H1 (cell line): ENCODE results near the gene DHH. TPM values are rescaled to one million over a fixed set of nuclear protein-coding genes. Genes with fewer than 3 reads are reported as not detected.

Experiments
- CTCF ChIA-PET: fragments of 300-600 bp; sonication (Branson Sonifier 250); formaldehyde crosslinking; loops from one replicate; lab custom pipeline; 2021; ENCODE audit not compliant: partially characterized antibody; lab: Charles Lee
- POLR2A ChIA-PET: fragments of 300-600 bp; sonication (Branson Sonifier 250); formaldehyde crosslinking; loops from one replicate; lab custom pipeline; 2021; ENCODE audit warnings: inconsistent platforms; ENCODE audit not compliant: partially characterized antibody; lab: Charles Lee
- DNase-seq, 2 experiments: peaks; one replicate each; pipeline versions ENCODE4 v3.0.0 to v3.0.0-alpha.2; 2010 to 2022; ENCODE audit warnings: low spot score in 2 of 2, low read depth in 1 of 2, mixed read lengths in 1 of 2
- FAIRE-seq: peaks from 2 replicates; lab custom pipeline; 2011; peaks lifted over from hg19 to GRCh38; lab: Jason Lieb, UNC
- H2AFZ ChIP-seq: 2 replicates; pipeline ENCODE4 v1.8.1; 2012; ENCODE audit warnings: low read length, inconsistent platforms
- H2AK5ac ChIP-seq: 2 replicates; pipeline ENCODE4 v1.6.1; 2013; ENCODE audit warnings: low read depth, low read length
- H2BK120ac ChIP-seq: replicated peaks from 2 replicates; pipeline ENCODE3; 2013; ENCODE audit warnings: low read depth, low read length, inconsistent platforms
- H2BK12ac ChIP-seq: 2 replicates; pipeline ENCODE4 v1.6.1; 2013; ENCODE audit warnings: low read depth, low read length
- H2BK15ac ChIP-seq: 2 replicates; pipeline ENCODE4 v1.6.1; 2013; ENCODE audit warnings: low read length
- H2BK20ac ChIP-seq: 2 replicates; pipeline ENCODE4 v1.6.1; 2013; ENCODE audit warnings: low read length
- H2BK5ac ChIP-seq: 2 replicates; pipeline ENCODE4 v1.6.1; 2013; ENCODE audit warnings: low read depth, low read length
- H3K14ac ChIP-seq: 2 replicates; pipeline ENCODE4 v1.6.1; 2013; ENCODE audit warnings: inconsistent platforms; ENCODE audit not compliant: insufficient read length
- H3K18ac ChIP-seq: 2 replicates; pipeline ENCODE4 v1.6.1; 2013; ENCODE audit warnings: low read length; ENCODE audit errors: extremely low read depth
- H3K23ac ChIP-seq: 2 replicates; pipeline ENCODE4 v1.6.1; 2013; ENCODE audit warnings: inconsistent platforms; ENCODE audit not compliant: insufficient read length
- H3K23me2 ChIP-seq: 2 replicates; pipeline ENCODE4 v1.6.1; 2013; ENCODE audit warnings: low read depth, low read length
- H3K27ac ChIP-seq: 2 replicates; pipeline ENCODE4 v1.6.1; 2011; ENCODE audit warnings: low read depth, low read length, inconsistent platforms
- H3K27me3 ChIP-seq, 4 experiments: replicated peaks in 1 of 4; 1 replicate in 1 of 4; 2 replicates in 3 of 4; pipeline versions ENCODE4 v1.6.1 to v1.8.1; 2011 to 2013; ENCODE audit warnings: low read length in 3 of 4, mild to moderate bottlenecking in 3 of 4, inconsistent platforms in 2 of 4, mixed read lengths in 2 of 4, moderate library complexity in 1 of 4; ENCODE audit not compliant: control insufficient read depth in 3 of 4, insufficient read depth in 3 of 4; ENCODE audit errors: extremely low read depth in 1 of 4
- H3K36me3 ChIP-seq, 4 experiments: 2 replicates each; pipeline versions ENCODE4 v1.6.1 to v1.8.1; 2011 to 2013; ENCODE audit warnings: mild to moderate bottlenecking in 4 of 4, low read length in 3 of 4, moderate library complexity in 2 of 4, control low read depth in 1 of 4, inconsistent platforms in 1 of 4; ENCODE audit not compliant: insufficient read depth in 4 of 4, control insufficient read depth in 2 of 4
- H3K4ac ChIP-seq: replicated peaks from 2 replicates; pipeline ENCODE3; 2013; ENCODE audit warnings: low read length, low read depth, mixed read lengths, inconsistent platforms; ENCODE audit not compliant: insufficient read length
- H3K4me1 ChIP-seq, 4 experiments: replicated peaks in 1 of 4; 1 replicate in 1 of 4; 2 replicates in 3 of 4; pipeline versions ENCODE4 v1.6.1 to v1.8.1; 2011 to 2013; ENCODE audit warnings: low read length in 3 of 4, inconsistent platforms in 2 of 4, mixed read lengths in 1 of 4; ENCODE audit not compliant: insufficient read depth in 4 of 4, control insufficient read depth in 3 of 4
- H3K4me2 ChIP-seq, 2 experiments: 2 replicates each; pipeline versions ENCODE4 v1.6.1 to v1.8.1; 2011 to 2013; ENCODE audit warnings: low read depth in 2 of 2, low read length in 2 of 2, control low read depth in 1 of 2, inconsistent platforms in 1 of 2, mild to moderate bottlenecking in 1 of 2; ENCODE audit not compliant: insufficient read depth in 1 of 2
- H3K4me3 ChIP-seq, 4 experiments: fragments of 200-600, 300-600 bp in 1 of 4; sonication (generic), shearing (Covaris generic), sonication (Bioruptor Twin) in 1 of 4; 2 replicates each; pipeline versions ENCODE4 v1.5.1 to v1.8.1; 2011 to 2016; ENCODE audit warnings: low read length in 4 of 4, low read depth in 3 of 4, control low read depth in 2 of 4, inconsistent platforms in 2 of 4, mild to moderate bottlenecking in 2 of 4, mixed read lengths in 1 of 4, moderate library complexity in 1 of 4; ENCODE audit not compliant: insufficient read depth in 2 of 4; ENCODE audit errors: extremely low read depth in 1 of 4
- H3K56ac ChIP-seq: replicated peaks from 2 replicates; pipeline ENCODE3; 2013; ENCODE audit warnings: low read depth, mild to moderate bottlenecking, mixed read lengths, low read length, inconsistent platforms; ENCODE audit not compliant: insufficient read length
- H3K79me1 ChIP-seq: 2 replicates; pipeline ENCODE4 v1.6.1; 2013; ENCODE audit warnings: low read depth, low read length, control low read depth
- H3K79me2 ChIP-seq, 2 experiments: 2 replicates each; pipeline versions ENCODE4 v1.6.1 to v1.8.1; 2012 to 2013; ENCODE audit warnings: low read length in 2 of 2, mild to moderate bottlenecking in 2 of 2, inconsistent platforms in 1 of 2; ENCODE audit not compliant: insufficient read depth in 2 of 2, control insufficient read depth in 1 of 2
- H3K9ac ChIP-seq, 4 experiments: replicated peaks in 1 of 4; 1 replicate in 1 of 4; 2 replicates in 3 of 4; pipeline versions ENCODE4 v1.6.1 to v1.8.1; 2011 to 2013; ENCODE audit warnings: low read depth in 3 of 4, low read length in 3 of 4, control low read depth in 2 of 4, mild to moderate bottlenecking in 2 of 4, moderate library complexity in 2 of 4, inconsistent platforms in 1 of 4; ENCODE audit errors: extremely low read depth in 1 of 4
- H3K9me3 ChIP-seq, 2 experiments: 2 replicates each; pipeline versions ENCODE4 v1.6.1 to v1.8.1; 2012 to 2013; ENCODE audit warnings: mild to moderate bottlenecking in 2 of 2, moderate library complexity in 2 of 2, control low read depth in 1 of 2, inconsistent platforms in 1 of 2, low read depth in 1 of 2, low read length in 1 of 2, mixed read lengths in 1 of 2; ENCODE audit not compliant: insufficient read depth in 2 of 2
- H4K20me1 ChIP-seq, 2 experiments: replicated peaks in 1 of 2; 2 replicates each; pipeline versions ENCODE3 to v1.8.1; 2011 to 2013; ENCODE audit warnings: inconsistent platforms in 2 of 2, low read length in 2 of 2, mild to moderate bottlenecking in 1 of 2; ENCODE audit not compliant: insufficient read depth in 2 of 2, control insufficient read depth in 1 of 2
- H4K5ac ChIP-seq: 2 replicates; pipeline ENCODE4 v1.6.1; 2013; ENCODE audit warnings: low read length, low read depth, mixed read lengths, inconsistent platforms; ENCODE audit not compliant: insufficient read length
- H4K8ac ChIP-seq: 2 replicates; pipeline ENCODE4 v1.8.0; 2013; ENCODE audit warnings: mild to moderate bottlenecking, moderate library complexity, low read length, inconsistent platforms; ENCODE audit not compliant: insufficient read depth; ENCODE audit errors: extremely low read depth
- H4K91ac ChIP-seq: replicated peaks from 2 replicates; pipeline ENCODE3; 2013; ENCODE audit warnings: low read length, mixed read lengths, inconsistent platforms; ENCODE audit not compliant: insufficient read length
- WGBS, 2 experiments: shearing (Covaris generic) in 1 of 2; methylation state at CpG; one replicate each; pipeline versions ENCODE4 v1.1.6 to v1.1.7; 2013 to 2015; ENCODE audit warnings: low lambda C conversion rate in 2 of 2, mixed read lengths in 2 of 2, inconsistent platforms in 1 of 2, low coverage in 1 of 2, missing lambda C conversion rate in 1 of 2; ENCODE audit not compliant: insufficient replicate concordance in 2 of 2, insufficient coverage in 1 of 2, insufficient read length in 1 of 2; ENCODE audit errors: extremely low coverage in 1 of 2, missing lambda C conversion rate in 1 of 2; 5-methylcytosine and 5-hydroxymethylcytosine counted together
- polyA plus RNA-seq, 7 experiments: library from polyadenylated mRNA; depleted of rRNA in 3 of 7; stranded (reverse) in 5 of 7; unstranded in 2 of 7; fragments of >200 nt in 5 of 7; fragments of 200-250 nt in 2 of 7; gene quantifications; 1 replicate in 5 of 7; 2 replicates in 1 of 7; 4 replicates in 1 of 7; pipeline versions ENCODE4 v1.2.1 to v1.2.3, GENCODE V29; 2011 to 2013; ENCODE audit warnings: missing spikeins in 2 of 7, mixed read lengths in 2 of 7
- total RNA-seq: library from RNA; stranded (reverse); fragmentation: NEBNext Ultra II Directional; extraction: Animal tissue kit (Norgen Biotek cat#: 25700); gene quantifications from 2 replicates; pipeline ENCODE4 v1.2.1, GENCODE V29; 2021

The DHH gene
- total and polyA plus RNA-seq, 2 of the 8 experiments (the other 6 are each of a cell fraction or from before 2014, with no cell fraction given) = 0.03 to 0.11 TPM

GRCh38 chr12:49138999-49139398, 44.4 kb upstream of the DHH start:
- Histone ChIP-seq H4K5ac (no peak overlapping the region), H2BK5ac (no peak overlapping the region), H2AFZ (no peak overlapping the region), H3K56ac (no peak overlapping the region), H3K4me3 (no peak overlapping the region), H3K4me2 (no peak overlapping the region), H4K91ac (no peak overlapping the region), H3K4ac (no peak overlapping the region), H4K20me1 (no peaks in the 10 kb centered on the region), H3K23me2 (no peaks in the 10 kb centered on the region), H4K8ac (no peak overlapping the region), H2BK15ac (no peak overlapping the region), H3K14ac (no peak overlapping the region), H3K23ac (no peak overlapping the region), H2BK12ac (no peak overlapping the region), H2AK5ac (no peak overlapping the region), H3K79me2 (no peaks in the 10 kb centered on the region), H3K79me1 (no peaks in the 10 kb centered on the region), H3K18ac (no peak overlapping the region), H3K36me3 (no peaks in the 10 kb centered on the region), H2BK20ac (no peak overlapping the region), H3K9ac (no peak overlapping the region), H3K27me3 (no peaks in the 10 kb centered on the region), H3K4me1 (no peaks in the 10 kb centered on the region), H2BK120ac (no peak overlapping the region), H3K9me3 (no peaks in the 10 kb centered on the region), H3K27ac (no peak overlapping the region)
- ChIA-PET CTCF (interaction anchor here (1.2 to 1.5 kb wide), 2 partner anchors 50 to 86 kb away, joined by 3 to 5 read pairs; no protein-coding TSS in a partner anchor), POLR2A (interaction anchor here (0.7 to 13.9 kb wide), 2 partner anchors 9 to 26 kb away, joined by 3 to 132 read pairs; partner anchors contain the start of gene TUBA1B)
- WGBS, 2 experiments = 95% methylated on average over 2 of the region's 2 CpGs; no CpG with 5 or more reads in 1 of the 2 experiments
- DNase-seq (no peak), FAIRE-seq (no peak)
